Stimulated activated naive B cell treated with anti-CD40 and anti-IgM and Interleukin-4, amounts not matched to agents 10 μg/mL and 1 μg/mL and 100 μg/mL, for 72 hours (primary cell): Measurements from ENCODE around the gene B3GAT1.
"Not testable (repeated sequence)": the region's sequence is repeated elsewhere in the genome, so short reads cannot be mapped to it uniquely, and the experiment has no call there.

ENCODE experiments used
- ATAC-seq, 2 donors: fragments of 150-1000 bp; cut with Tn5 transposase; replicated peaks; 2 replicates each; pipeline ENCODE4 v1.10.0; 2021; ENCODE audit warnings: moderate library complexity in 1 of 2
- DNase-seq: peaks from one replicate; pipeline ENCODE4 v3.0.0; 2021
- H3K27ac Mint-ChIP-seq: one replicate; pipeline ENCODE4 v1.8.0; 2022; ENCODE audit warnings: mild to moderate bottlenecking, mixed read lengths
- H3K27me3 Mint-ChIP-seq, 2 donors: one replicate each; pipeline ENCODE4 v1.8.0; 2022; ENCODE audit warnings: mixed read lengths in 2 of 2
- H3K36me3 Mint-ChIP-seq, 2 donors: one replicate each; pipeline ENCODE4 v1.8.0; 2022; ENCODE audit warnings: mixed read lengths in 2 of 2, mild to moderate bottlenecking in 1 of 2
- H3K4me1 Mint-ChIP-seq, 2 donors: one replicate each; pipeline ENCODE4 v1.8.0; 2022; ENCODE audit warnings: mixed read lengths in 2 of 2, mild to moderate bottlenecking in 1 of 2
- H3K4me3 Mint-ChIP-seq, 2 donors: one replicate each; pipeline ENCODE4 v1.8.0; 2022; ENCODE audit warnings: mild to moderate bottlenecking in 2 of 2, mixed read lengths in 2 of 2, moderate library complexity in 1 of 2
- H3K9me3 Mint-ChIP-seq, 2 donors: one replicate each; pipeline ENCODE4 v1.8.0; 2022; ENCODE audit warnings: mixed read lengths in 2 of 2, mild to moderate bottlenecking in 1 of 2

The B3GAT1 gene

DNA sequence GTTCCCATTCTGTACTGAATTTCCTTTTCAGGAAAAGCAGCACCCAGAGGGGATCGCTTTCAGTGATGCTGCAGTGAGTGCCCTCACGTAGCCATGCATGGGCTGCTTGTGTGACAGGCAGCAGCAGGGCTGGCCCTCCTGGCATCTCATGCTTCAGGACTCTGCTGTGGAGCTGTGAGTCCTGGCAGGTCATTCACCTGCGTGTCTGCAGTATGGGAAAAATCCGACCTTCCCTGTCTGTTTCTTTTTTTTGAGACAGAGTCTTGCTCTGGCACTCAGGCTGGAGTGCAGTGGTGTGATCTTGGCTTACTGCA lies 66.8 kb downstream of the B3GAT1 start:
- no peaks in the 10 kb centered on the region for H3K9me3 Mint-ChIP-seq
- no peak overlapping the region for H3K4me3 Mint-ChIP-seq
- no peak overlapping the region for H3K27ac Mint-ChIP-seq
- H3K36me3 Mint-ChIP-seq = no peaks in the 10 kb centered on the region
- peaks cover 0 to 1% of the 10 kb centered on the region in 2 donors for H3K27me3 Mint-ChIP-seq
- ATAC-seq (no peak), DNase-seq (no peak)
- H3K4me1 Mint-ChIP-seq = no peaks in the 10 kb centered on the region

- not testable (repeated sequence) for DNase-seq, H3K27me3 Mint-ChIP-seq, H3K36me3 Mint-ChIP-seq, H3K27ac Mint-ChIP-seq, H3K4me3 Mint-ChIP-seq, H3K9me3 Mint-ChIP-seq, H3K4me1 Mint-ChIP-seq, ATAC-seq
Observed at GRCh38 chr11:134344497-134345236, 67.4 kb downstream of the B3GAT1 start.

GRCh38 chr11:134343646-134344045 lies 68.4 kb downstream of the B3GAT1 start:
- peaks cover 0 to 9% of the 10 kb centered on the region in 2 donors for H3K27me3 Mint-ChIP-seq
- H3K36me3 Mint-ChIP-seq = no peaks in the 10 kb centered on the region

GRCh38 chr11:134342572-134343340 lies 69.3 kb downstream of the B3GAT1 start:
- Mint-ChIP-seq H3K4me1 (no peaks in the 10 kb centered on the region), H3K27ac (no peak overlapping the region), H3K4me3 (no peak overlapping the region), H3K27me3 (peaks cover 0 to 9% of the 10 kb centered on the region in 2 donors), H3K9me3 (no peaks in the 10 kb centered on the region), H3K36me3 (no peaks in the 10 kb centered on the region)
- DNase-seq = no peak
- ATAC-seq = no peak

More at GRCh38 chr11:134343646-134344045, 68.4 kb downstream of the B3GAT1 start:
- ATAC-seq (no peak), DNase-seq (no peak)
- H3K4me3 Mint-ChIP-seq = no peak overlapping the region
- no peaks in the 10 kb centered on the region for H3K4me1 Mint-ChIP-seq
- no peaks in the 10 kb centered on the region for H3K9me3 Mint-ChIP-seq
- no peak overlapping the region for H3K27ac Mint-ChIP-seq

DNA sequence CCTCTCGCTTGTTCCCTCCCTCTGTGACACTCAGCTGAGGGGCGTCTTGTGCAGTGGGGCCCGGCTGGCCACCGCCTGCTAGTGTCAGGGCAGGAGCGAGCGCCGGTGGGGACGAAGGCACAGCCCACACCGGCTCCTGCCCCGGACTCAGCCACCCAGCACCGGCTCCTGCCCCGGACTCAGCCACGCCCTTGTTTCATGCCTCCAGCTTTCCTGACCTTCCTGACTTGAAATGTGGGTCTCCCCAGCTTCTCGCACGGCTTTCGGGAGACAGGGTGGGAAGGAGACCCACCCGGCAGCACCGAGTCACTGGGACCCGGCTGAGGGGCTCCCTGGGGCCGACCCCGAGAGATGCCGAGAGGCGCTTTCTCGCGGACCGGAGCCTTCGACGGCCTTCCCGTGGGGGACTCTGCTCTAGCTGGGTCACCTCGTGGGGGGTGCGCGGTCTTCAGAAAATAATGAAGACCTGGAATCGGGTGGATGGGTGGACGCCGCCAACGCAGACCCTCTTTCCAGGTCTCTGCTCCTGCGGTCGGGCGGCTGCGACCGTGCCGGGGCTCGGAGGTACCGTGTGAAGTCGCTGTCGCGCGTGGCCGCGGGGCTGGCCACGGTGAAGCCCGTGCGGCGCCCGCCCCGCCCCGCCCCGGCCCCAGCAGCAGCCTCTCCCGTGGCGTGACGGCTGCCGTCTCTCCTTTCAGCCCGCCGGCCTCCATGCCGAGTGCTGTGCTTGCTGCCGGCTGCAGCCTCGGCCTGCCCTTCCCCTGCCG lies 70.1 kb downstream of the B3GAT1 start:
- H3K36me3 Mint-ChIP-seq = no peaks in the 10 kb centered on the region
- no peak for DNase-seq
- H3K9me3 Mint-ChIP-seq = no peaks in the 10 kb centered on the region
- no peaks in the 10 kb centered on the region for H3K4me1 Mint-ChIP-seq
- no peak overlapping the region for H3K27ac Mint-ChIP-seq
- ATAC-seq = no peak
- H3K4me3 Mint-ChIP-seq = no peak overlapping the region
- peaks cover 0 to 10% of the 10 kb centered on the region in 2 donors for H3K27me3 Mint-ChIP-seq

GRCh38 chr11:134340354-134340964 lies 71.6 kb downstream of the B3GAT1 start:
- Mint-ChIP-seq H3K36me3 (no peaks in the 10 kb centered on the region), H3K27ac (no peak overlapping the region), H3K9me3 (no peaks in the 10 kb centered on the region), H3K4me3 (no peak overlapping the region), H3K27me3 (peaks cover 0 to 13% of the 10 kb centered on the region in 2 donors), H3K4me1 (no peaks in the 10 kb centered on the region)
- no peak for DNase-seq
- no peak for ATAC-seq

DNA sequence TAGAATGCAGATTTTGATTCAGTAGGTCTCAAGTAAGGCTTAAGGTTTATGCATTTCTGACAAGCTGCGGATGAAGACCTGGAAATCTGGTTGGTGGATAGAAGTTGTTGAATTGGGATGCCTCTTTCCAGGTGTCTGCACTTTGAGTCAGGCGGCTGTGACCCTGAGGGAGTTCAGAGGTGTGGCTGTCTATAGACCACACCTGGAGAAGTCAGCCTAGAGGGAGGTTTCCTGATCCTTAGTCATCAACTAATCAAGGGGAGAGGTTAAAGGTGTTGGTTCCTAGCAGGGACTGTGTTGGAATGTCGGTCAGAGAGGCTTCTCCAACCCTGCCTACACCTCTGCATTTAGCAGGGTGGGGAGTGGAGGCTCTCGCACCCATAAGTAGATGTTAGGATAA lies 72.3 kb downstream of the B3GAT1 start:
- H3K4me1 Mint-ChIP-seq = no peaks in the 10 kb centered on the region
- DNase-seq (no peak), ATAC-seq (no peak)
- H3K27me3 Mint-ChIP-seq = peaks cover 0 to 20% of the 10 kb centered on the region in 2 donors
- no peaks in the 10 kb centered on the region for H3K36me3 Mint-ChIP-seq
- no peak overlapping the region for H3K4me3 Mint-ChIP-seq
- no peak overlapping the region for H3K27ac Mint-ChIP-seq
- H3K9me3 Mint-ChIP-seq = no peaks in the 10 kb centered on the region

- ATAC-seq (no peak), DNase-seq (no peak)
- H3K9me3 Mint-ChIP-seq = no peaks in the 10 kb centered on the region
- H3K4me1 Mint-ChIP-seq = no peaks in the 10 kb centered on the region
- no peak overlapping the region for H3K27ac Mint-ChIP-seq
- no peak overlapping the region for H3K4me3 Mint-ChIP-seq
- no peaks in the 10 kb centered on the region for H3K36me3 Mint-ChIP-seq
- H3K27me3 Mint-ChIP-seq = peaks cover 3 to 28% of the 10 kb centered on the region in 2 donors
Observed at GRCh38 chr11:134338654-134339053, 73.4 kb downstream of the B3GAT1 start.

DNA sequence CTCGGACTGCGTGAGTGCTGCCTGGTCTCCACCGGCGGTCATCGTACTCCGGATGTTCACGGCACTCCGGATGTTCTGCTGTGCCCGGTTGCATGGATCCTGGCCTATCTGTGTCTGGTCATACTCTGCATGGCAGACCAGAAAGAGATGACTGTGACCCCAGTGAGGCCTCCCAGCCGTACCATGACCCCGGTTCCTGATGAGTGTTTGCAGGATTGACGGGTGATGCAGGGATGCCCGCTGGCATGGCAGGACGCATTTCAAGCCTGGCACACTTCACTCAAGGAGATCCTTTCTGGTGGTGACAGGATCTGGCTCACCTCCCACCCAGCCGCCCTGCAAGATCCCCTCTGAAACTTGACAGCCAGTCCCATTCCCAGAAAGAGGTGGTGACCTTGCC lies 74.0 kb downstream of the B3GAT1 start:
- ATAC-seq (no peak), DNase-seq (no peak)
- no peaks in the 10 kb centered on the region for H3K36me3 Mint-ChIP-seq
- H3K4me1 Mint-ChIP-seq = no peaks in the 10 kb centered on the region
- H3K4me3 Mint-ChIP-seq = no peak overlapping the region
- H3K27me3 Mint-ChIP-seq = peaks cover 9 to 34% of the 10 kb centered on the region in 2 donors
- no peak overlapping the region for H3K27ac Mint-ChIP-seq
- no peaks in the 10 kb centered on the region for H3K9me3 Mint-ChIP-seq

DNA sequence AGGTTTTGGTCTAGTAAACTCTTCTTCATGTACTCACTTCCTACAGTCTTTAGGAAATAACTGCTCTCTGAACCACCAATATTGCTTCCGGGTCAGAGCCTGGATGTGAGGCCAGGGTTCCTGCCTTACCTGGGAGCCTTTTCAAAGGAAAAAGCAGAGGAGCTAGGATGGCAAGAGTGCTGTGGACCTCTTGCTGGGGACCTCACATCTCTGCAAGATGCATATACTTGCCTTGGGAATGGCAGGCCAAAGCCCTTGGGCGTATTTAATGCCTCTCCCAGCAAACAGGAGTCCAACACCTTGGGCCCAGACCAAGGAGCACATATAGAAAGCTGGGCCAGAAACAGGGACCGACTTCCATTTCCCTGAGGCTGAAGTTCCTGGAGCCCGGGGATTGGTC lies 75.0 kb downstream of the B3GAT1 start:
- Mint-ChIP-seq H3K27me3 (peaks cover 16 to 44% of the 10 kb centered on the region in 2 donors), H3K9me3 (no peaks in the 10 kb centered on the region), H3K27ac (no peak overlapping the region), H3K4me1 (peaks cover 0 to 5% of the 10 kb centered on the region in 2 donors), H3K36me3 (no peaks in the 10 kb centered on the region), H3K4me3 (no peak overlapping the region)
- no peak for DNase-seq
- no peak for ATAC-seq

GRCh38 chr11:134334796-134335571 lies 77.1 kb downstream of the B3GAT1 start:
- H3K27me3 Mint-ChIP-seq = peaks cover 29 to 56% of the 10 kb centered on the region in 2 donors
- DNase-seq = no peak
- no peaks in the 10 kb centered on the region for H3K9me3 Mint-ChIP-seq
- no peak overlapping the region for H3K4me3 Mint-ChIP-seq
- ATAC-seq = no peak
- H3K36me3 Mint-ChIP-seq = no peaks in the 10 kb centered on the region
- peaks cover 7 to 8% of the 10 kb centered on the region in 2 donors for H3K4me1 Mint-ChIP-seq
- no peak overlapping the region for H3K27ac Mint-ChIP-seq

DNA sequence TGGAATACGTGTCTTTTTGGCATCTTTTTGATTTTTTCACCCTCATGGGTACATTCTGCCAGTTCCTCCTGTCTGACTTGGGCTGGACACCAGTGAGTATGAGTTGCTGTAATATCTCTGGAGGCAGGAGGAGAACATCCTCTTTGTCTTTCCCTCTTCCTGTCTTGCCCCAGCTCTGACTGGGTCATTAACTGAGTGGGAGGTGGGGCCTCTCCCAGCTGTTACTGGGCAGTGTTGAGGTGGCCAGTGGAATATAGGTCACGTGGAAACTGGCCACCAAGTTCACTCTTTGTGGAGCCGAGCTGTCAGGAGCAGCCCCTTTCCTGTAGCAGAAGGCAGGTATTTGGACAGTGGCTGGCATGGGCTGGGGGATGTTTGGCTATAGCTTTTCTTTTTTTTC lies 78.1 kb downstream of the B3GAT1 start:
- H3K9me3 Mint-ChIP-seq = no peaks in the 10 kb centered on the region
- no peak overlapping the region for H3K4me3 Mint-ChIP-seq
- DNase-seq = no peak
- no peaks in the 10 kb centered on the region for H3K36me3 Mint-ChIP-seq
- no peak overlapping the region for H3K27ac Mint-ChIP-seq
- no peak for ATAC-seq
- H3K4me1 Mint-ChIP-seq = peaks cover 7 to 8% of the 10 kb centered on the region in 2 donors
- peaks cover 34 to 51% of the 10 kb centered on the region in 2 donors for H3K27me3 Mint-ChIP-seq

DNA sequence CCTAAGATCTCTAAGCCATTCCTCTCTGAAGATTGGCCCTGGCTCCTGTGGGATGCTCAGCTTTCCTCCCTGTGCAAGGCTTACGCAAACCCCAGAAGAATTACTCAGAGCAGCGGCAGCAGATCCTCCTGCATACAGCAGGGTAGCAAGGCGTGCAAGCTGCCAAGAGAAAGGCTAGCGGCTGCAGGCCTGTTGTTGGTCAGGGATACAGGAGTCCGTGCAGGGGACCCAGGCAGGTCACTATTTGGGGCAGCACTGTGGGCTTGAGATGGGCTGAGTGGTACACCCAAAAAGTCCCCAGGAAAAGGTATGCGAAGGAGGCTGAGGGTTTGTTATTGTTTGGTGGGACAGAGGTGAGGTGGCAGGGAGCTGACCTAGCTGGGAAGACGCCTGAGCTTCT lies 78.7 kb downstream of the B3GAT1 start:
- ATAC-seq = no peak
- DNase-seq = no peak
- H3K4me3 Mint-ChIP-seq = no peak overlapping the region
- no peaks in the 10 kb centered on the region for H3K36me3 Mint-ChIP-seq
- no peak overlapping the region for H3K27ac Mint-ChIP-seq
- peaks cover 7 to 8% of the 10 kb centered on the region in 2 donors for H3K4me1 Mint-ChIP-seq
- no peaks in the 10 kb centered on the region for H3K9me3 Mint-ChIP-seq
- peaks cover 35 to 51% of the 10 kb centered on the region in 2 donors for H3K27me3 Mint-ChIP-seq

DNA sequence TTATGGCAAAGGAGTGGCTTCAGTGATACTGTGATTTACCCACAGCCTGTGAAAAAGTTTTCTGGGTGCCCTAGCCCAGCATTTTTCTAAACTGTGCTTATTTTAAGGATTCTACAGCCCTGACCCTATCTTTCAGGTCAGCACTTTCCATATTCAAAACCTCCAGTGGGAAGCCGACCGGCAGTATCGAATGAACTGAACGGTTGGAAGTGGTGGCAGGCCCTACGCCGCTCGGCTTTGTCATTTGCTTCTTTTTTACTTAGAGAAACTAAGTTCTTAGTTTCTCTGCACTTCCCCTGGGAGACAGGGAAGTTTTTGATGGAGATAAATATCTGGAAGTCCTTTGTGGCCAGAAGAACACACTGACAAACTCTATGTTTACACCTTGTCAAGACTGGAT lies 79.3 kb downstream of the B3GAT1 start:
- no peak for ATAC-seq
- H3K4me1 Mint-ChIP-seq = peaks cover 7 to 8% of the 10 kb centered on the region in 2 donors
- peaks cover 35 to 51% of the 10 kb centered on the region in 2 donors for H3K27me3 Mint-ChIP-seq
- no peaks in the 10 kb centered on the region for H3K9me3 Mint-ChIP-seq
- H3K4me3 Mint-ChIP-seq = peak overlapping the region; percentile 72 to 78
- peak overlapping the region; percentile 82 for H3K27ac Mint-ChIP-seq
- no peak for DNase-seq
- no peaks in the 10 kb centered on the region for H3K36me3 Mint-ChIP-seq
